Frontal cortex (tissue), 4 donors: Measurements from ENCODE around the gene TMEM114. TPM values are rescaled to one million over a fixed set of nuclear protein-coding genes. Genes with fewer than 3 reads are reported as not detected.

Experiments used
- DNase-seq, 2 donors: peaks; one replicate each; pipeline ENCODE4 v3.0.0; 2012; ENCODE audit warnings: low spot score in 2 of 2
- FAIRE-seq: peaks from 2 replicates; lab custom pipeline; 2012; peaks lifted over from hg19 to GRCh38; lab: Jason Lieb, UNC
- total RNA-seq: library from RNA; depleted of rRNA; stranded (reverse); fragments of >200 nt; gene quantifications from one replicate; pipeline ENCODE4 v1.2.3, GENCODE V29; 2014
- donor health status: control.
- donor health status: control.
- donor health status: control.

TMEM114 gene
- total RNA-seq, 1 donor from 2014 or later = not detected

GRCh38 chr16:8552487-8553221 is 37.7 kb downstream of the TMEM114 start:
- FAIRE-seq (no peak), DNase-seq (no peak)

GRCh38 chr16:8551388-8552332 is 38.7 kb downstream of the TMEM114 start:
- no peak for FAIRE-seq
- DNase-seq = no peak

GRCh38 chr16:8550728-8551387 is 39.5 kb downstream of the TMEM114 start:
- DNase-seq = no peak
- no peak for FAIRE-seq

- FAIRE-seq = no peak
- no peak for DNase-seq
Measured at GRCh38 chr16:8549843-8550412, 40.4 kb downstream of the TMEM114 start.

- FAIRE-seq (no peak), DNase-seq (no peak)
Measured at GRCh38 chr16:8548166-8548565, 42.1 kb downstream of the TMEM114 start.

GRCh38 chr16:8547762-8548161 is 42.5 kb downstream of the TMEM114 start:
- FAIRE-seq (no peak), DNase-seq (no peak)

- DNase-seq = no peak
Measured at GRCh38 chr16:8544406-8544805, 45.9 kb downstream of the TMEM114 start.

GRCh38 chr16:8543258-8543657 is 47.1 kb downstream of the TMEM114 start:
- DNase-seq (no peak), FAIRE-seq (no peak)

More at GRCh38 chr16:8544406-8544805, 45.9 kb downstream of the TMEM114 start:
- no peak for FAIRE-seq

GRCh38 chr16:8542393-8542792 is 47.9 kb downstream of the TMEM114 start:
- FAIRE-seq = no peak
- DNase-seq = no peak

- FAIRE-seq (no peak), DNase-seq (no peak)
Measured at GRCh38 chr16:8541868-8542267, 48.4 kb downstream of the TMEM114 start.

- DNase-seq (no peak), FAIRE-seq (no peak)
Measured at GRCh38 chr16:8537691-8538342, 52.5 kb downstream of the TMEM114 start.

- DNase-seq (no peak), FAIRE-seq (no peak)
Measured at GRCh38 chr16:8533509-8533908, 56.8 kb downstream of the TMEM114 start.

- FAIRE-seq = no peak
- no peak for DNase-seq
Measured at GRCh38 chr16:8530752-8531384, 59.4 kb downstream of the TMEM114 start.

- DNase-seq (no peak), FAIRE-seq (no peak)
Measured at GRCh38 chr16:8528471-8528870, 61.8 kb downstream of the TMEM114 start.

GRCh38 chr16:8523932-8524331 is 66.4 kb downstream of the TMEM114 start:
- DNase-seq (no peak), FAIRE-seq (no peak)

GRCh38 chr16:8522757-8523156 is 67.6 kb downstream of the TMEM114 start:
- DNase-seq = no peak

GRCh38 chr16:8519643-8520042 is 70.7 kb downstream of the TMEM114 start:
- DNase-seq (no peak), FAIRE-seq (no peak)

More at GRCh38 chr16:8522757-8523156, 67.6 kb downstream of the TMEM114 start:
- FAIRE-seq = no peak
